NT2/D1 (cell line): Measurements from ENCODE around the gene PKDCC.

ENCODE experiments used
- SUZ12 ChIP-seq: IDR thresholded peaks from 2 replicates; pipeline ENCODE4 v1.6.1; 2011; ENCODE audit not compliant: insufficient read length, insufficient read depth; ENCODE audit errors: extremely low read depth
- YY1 ChIP-seq: IDR thresholded peaks from 2 replicates; pipeline ENCODE4 v1.6.1; 2011; ENCODE audit not compliant: insufficient read length, insufficient read depth
- ZNF274 ChIP-seq: IDR thresholded peaks from 2 replicates; pipeline ENCODE4 v1.6.1; 2011; ENCODE audit warnings: mild to moderate bottlenecking, low read depth, low read length

- TF ChIP-seq ZNF274: no peak
- TF ChIP-seq YY1: no peak
- no peak for TF ChIP-seq SUZ12
These were observed 51.0 kb downstream of the PKDCC start for GRCh38 chr2:42098571-42099437.
